GM12878 (cell line): ENCODE measurements around the gene HIRA. TPM values are rescaled to one million over a fixed set of nuclear protein-coding genes. Genes with fewer than 3 reads are reported as not detected.
A peak's percentile ranks its signal among the peaks of the same experiment; 100 is the strongest.

Experiments
- BACH1 ChIP-seq: fragments of 450-650 bp; IDR thresholded peaks from 2 replicates; pipeline ENCODE4 v1.6.1; 2017; ENCODE audit warnings: mild to moderate bottlenecking, borderline replicate concordance
- CEBPB ChIP-seq, 2 experiments: fragments of 150-350 bp in 1 of 2; IDR thresholded peaks; 2 replicates each; pipeline ENCODE4 v1.6.1; 2012 to 2014; ENCODE audit warnings: low read depth in 2 of 2, low read length in 2 of 2, borderline replicate concordance in 1 of 2, inconsistent platforms in 1 of 2
- HDGF ChIP-seq: fragments of 450-650 bp; IDR thresholded peaks from 2 replicates; pipeline ENCODE4 v1.6.1; 2016; ENCODE audit warnings: antibody characterized with exemption
- IRF5 ChIP-seq: fragments of 450-650 bp; IDR thresholded peaks from 2 replicates; pipeline ENCODE4 v1.6.1; 2017; ENCODE audit warnings: borderline replicate concordance
- JUND ChIP-seq: IDR thresholded peaks from 2 replicates; pipeline ENCODE4 v1.6.1; 2012; ENCODE audit warnings: low read depth, mild to moderate bottlenecking, low read length, improper control_type of control experiment, moderate library complexity
- MLLT1 ChIP-seq: fragments of 450-650 bp; IDR thresholded peaks from 2 replicates; pipeline ENCODE4 v1.6.1; 2016; ENCODE audit warnings: mild to moderate bottlenecking
- MTA2 ChIP-seq: fragments of 450-650 bp; IDR thresholded peaks from 2 replicates; pipeline ENCODE4 v1.6.1; 2016; ENCODE audit warnings: low read depth, mild to moderate bottlenecking, moderate library complexity
- MYB ChIP-seq: fragments of 150-350 bp; IDR thresholded peaks from 2 replicates; pipeline ENCODE4 v1.6.1; 2014; ENCODE audit warnings: mild to moderate bottlenecking, low read depth, low read length, borderline replicate concordance
- PAX8 ChIP-seq: fragments of 450-650 bp; IDR thresholded peaks from 2 replicates; pipeline ENCODE4 v1.6.1; 2017; ENCODE audit warnings: mild to moderate bottlenecking, moderate library complexity
- PML ChIP-seq: IDR thresholded peaks from 2 replicates; pipeline ENCODE4 v1.6.1; 2012; ENCODE audit warnings: low read length, inconsistent platforms
- PRDM15 ChIP-seq: fragments of 450-650 bp; formaldehyde crosslinking; IDR thresholded peaks from 2 replicates; pipeline ENCODE4 v1.4.0; 2020; ENCODE audit warnings: mild to moderate bottlenecking, moderate library complexity
- RELB ChIP-seq: fragments of 450-650 bp; IDR thresholded peaks from 2 replicates; pipeline ENCODE4 v1.6.1; 2017; ENCODE audit warnings: low read depth, mild to moderate bottlenecking, moderate library complexity
- SMAD1 ChIP-seq: fragments of 450-650 bp; IDR thresholded peaks from 2 replicates; pipeline ENCODE4 v1.6.1; 2018; ENCODE audit warnings: mild to moderate bottlenecking, low read depth; ENCODE audit not compliant: partially characterized antibody
- SPI1 ChIP-seq: IDR thresholded peaks from 2 replicates; pipeline ENCODE4 v1.6.1; 2011; ENCODE audit warnings: low read depth, mild to moderate bottlenecking, low read length, moderate library complexity, borderline replicate concordance; ENCODE audit not compliant: insufficient read depth
- TBL1XR1 ChIP-seq: IDR thresholded peaks from 2 replicates; pipeline ENCODE4 v1.6.1; 2012; ENCODE audit warnings: low read depth, low read length, improper control_type of control experiment
- ZBED1 ChIP-seq: IDR thresholded peaks from 2 replicates; pipeline ENCODE4 v1.6.1; 2016; ENCODE audit warnings: borderline replicate concordance
- ZNF592 ChIP-seq: fragments of 450-650 bp; IDR thresholded peaks from 2 replicates; pipeline ENCODE4 v1.6.1; 2017; ENCODE audit warnings: mild to moderate bottlenecking, moderate library complexity
- polyA plus RNA-seq, 11 experiments: library from polyadenylated mRNA; depleted of rRNA in 4 of 11; unstranded in 6 of 11; stranded (reverse) in 5 of 11; fragments of >200 nt; fragmentation: Nextera tagmentation in 4 of 11; fragmentation: Illumina TruSeq in 1 of 11; extraction: Ambion mirVana in 4 of 11; extraction: Trizol in 1 of 11; gene quantifications; 1 replicate in 1 of 11; 2 replicates in 10 of 11; pipeline versions ENCODE4 v1.2.1 to v1.2.3, GENCODE V29; 2011 to 2016; ENCODE audit warnings: inconsistent platforms in 2 of 11, missing spikeins in 2 of 11, low read depth in 1 of 11
- total RNA-seq, 4 experiments: library from RNA; depleted of rRNA in 3 of 4; stranded (reverse); fragments of >200 nt in 3 of 4; fragmentation: Illumina TruSeq in 1 of 4; extraction: Trizol in 1 of 4; gene quantifications; 2 replicates each; pipeline versions ENCODE4 v1.2.1 to v1.2.3, GENCODE V29; 2013 to 2021

The HIRA gene
- total and polyA plus RNA-seq, 10 of the 15 experiments (the other 5 are each of a cell fraction or from before 2014, with no cell fraction given), result 0.34 to 32.7 (median 14.5) TPM

- no peak for TF ChIP-seq PRDM15
- TF ChIP-seq CEBPB (IDR thresholded peaks at IDR 0.05; ENCODE audit: borderline replicate concordance in 1 of 2, low read depth in 2 of 2, low read length in 2 of 2), result no peak
- TF ChIP-seq PML, result no peak
- TF ChIP-seq SMAD1, result no peak
- no peak for TF ChIP-seq MLLT1
- 0 out of 2 replicates have a peak, but pooled peaks have one; percentile 27 for TF ChIP-seq MYB
- 0 out of 2 replicates have a peak, but pooled peaks have one; percentile 57 for TF ChIP-seq ZNF592
- no peak for TF ChIP-seq HDGF
- no peak for TF ChIP-seq SPI1
- no peak for TF ChIP-seq IRF5
- 0 out of 2 replicates have a peak, but pooled peaks have one; percentile 27 for TF ChIP-seq JUND
- no peak for TF ChIP-seq RELB
- TF ChIP-seq ZBED1, result no peak
- no peak for TF ChIP-seq PAX8
- TF ChIP-seq MTA2, result no peak
- peak; percentile 11; the same call in 1 of the 2 replicates for TF ChIP-seq BACH1
- TF ChIP-seq TBL1XR1, result peak; percentile 25; the same call in 1 of the 2 replicates
Measured at GRCh38 chr22:19431649-19432132, at the start of gene HIRA (continued).
